ENCODE results near the gene ZDHHC17.

Gene ZDHHC17

DNA sequence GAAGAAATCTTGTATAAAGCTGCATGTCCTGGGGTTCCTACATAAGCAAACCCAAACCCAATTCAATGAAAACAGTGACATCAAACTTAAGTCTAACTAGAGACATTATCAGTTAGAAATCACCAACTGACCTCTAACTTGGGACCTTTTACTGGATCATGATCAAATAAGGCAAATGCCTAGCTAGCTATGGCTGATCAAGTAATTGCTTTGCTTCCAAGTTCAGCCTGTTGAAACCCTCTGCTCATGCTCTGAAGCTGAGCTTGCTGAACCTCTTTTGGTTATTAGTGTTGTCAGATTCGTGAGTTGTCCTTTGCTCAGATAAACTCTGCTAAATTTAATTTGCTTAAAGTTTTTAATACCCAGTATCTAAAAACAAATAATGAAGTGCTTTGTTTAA is 28.9 kb downstream of the ZDHHC17 start:
- Histone ChIP-seq H3K27me3 (no peaks in the 10 kb centered on the region), H3K36me3 (no peaks in the 10 kb centered on the region), H3K4me1 (peaks cover 0 to 32% (median 2%) of the 10 kb centered on the region in 4 donors), H3K4me3 (no peak overlapping the region), H3K9me3 (no peaks in the 10 kb centered on the region), H3K27ac (no peak overlapping the region)
- intact Hi-C loops (cut with DNase I; ENCODE audit: low total_unique reads): loop anchor here (2.0 kb wide), 1 partner anchor 172 kb away; no protein-coding TSS in a partner anchor
- TF ChIP-seq CTCF (IDR thresholded peaks at IDR 0.05): no peak
- no peak for DNase-seq

DNA sequence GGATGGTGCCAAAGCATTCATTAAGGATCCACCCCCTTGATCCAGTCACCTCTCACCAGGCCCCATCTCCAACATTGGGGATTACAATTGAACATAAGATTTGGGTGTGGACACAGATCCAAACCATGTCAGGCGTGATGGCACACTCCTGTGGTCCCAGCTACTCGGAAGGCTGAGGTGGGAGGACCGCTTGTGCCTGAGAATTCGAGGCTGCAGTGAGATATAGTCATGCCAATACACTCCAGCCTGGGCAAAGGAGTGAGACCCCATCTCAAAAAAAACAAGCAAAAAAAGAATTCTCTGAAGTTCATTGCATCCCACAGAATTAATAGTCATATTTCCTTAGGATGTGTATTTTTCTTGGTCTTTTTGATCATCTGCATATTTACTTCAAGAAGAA is 34.9 kb downstream of the ZDHHC17 start:
- peaks cover 0 to 8% (median 2%) of the 10 kb centered on the region in 4 donors for H3K4me1 ChIP-seq
- intact Hi-C loops (cut with DNase I; ENCODE audit: low total_unique reads): no loop called here
- no peak for TF ChIP-seq CTCF (IDR thresholded peaks at IDR 0.05)
- H3K27ac ChIP-seq: no peak overlapping the region
- peaks cover 0 to 13% (median 0%) of the 10 kb centered on the region in 3 donors for H3K36me3 ChIP-seq
- no peak for DNase-seq
- no peak overlapping the region for H3K4me3 ChIP-seq
- H3K27me3 ChIP-seq: no peaks in the 10 kb centered on the region
- no peaks in the 10 kb centered on the region for H3K9me3 ChIP-seq

DNA sequence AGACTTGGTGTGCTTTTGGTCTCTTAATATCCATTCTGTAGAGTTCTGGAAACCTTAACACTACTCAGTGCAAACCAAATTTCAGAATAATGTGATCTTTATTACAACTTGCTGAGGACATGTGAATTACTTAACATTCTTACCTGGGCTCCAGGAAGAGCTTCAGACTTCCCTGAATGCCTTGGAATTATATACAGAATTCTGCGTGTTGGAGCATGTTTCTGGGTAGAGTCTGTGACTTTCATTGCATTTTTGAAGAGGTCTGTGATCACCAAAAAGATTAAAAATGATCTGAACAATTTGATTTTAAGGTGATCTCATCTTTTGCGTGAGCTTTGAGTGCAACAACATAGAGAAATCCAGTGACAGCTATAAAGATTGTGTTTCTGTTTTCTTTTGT is 35.4 kb downstream of the ZDHHC17 start:
- no peak for DNase-seq
- no peaks in the 10 kb centered on the region for H3K27me3 ChIP-seq
- intact Hi-C loops (cut with DNase I; ENCODE audit: low total_unique reads): no loop called here
- no peaks in the 10 kb centered on the region for H3K9me3 ChIP-seq
- no peak overlapping the region for H3K4me3 ChIP-seq
- TF ChIP-seq CTCF (IDR thresholded peaks at IDR 0.05): no peak
- H3K4me1 ChIP-seq: peaks cover 0 to 9% (median 2%) of the 10 kb centered on the region in 4 donors
- peaks cover 0 to 13% (median 0%) of the 10 kb centered on the region in 3 donors for H3K36me3 ChIP-seq
- no peak overlapping the region for H3K27ac ChIP-seq

GRCh38 chr12:76802060-76802459 is 38.1 kb downstream of the ZDHHC17 start:
- Histone ChIP-seq H3K4me3 (no peak overlapping the region), H3K36me3 (peaks cover 16 to 30% (median 17%) of the 10 kb centered on the region in 3 donors), H3K27me3 (no peaks in the 10 kb centered on the region), H3K9me3 (no peaks in the 10 kb centered on the region), H3K4me1 (peaks cover 0 to 5% (median 0%) of the 10 kb centered on the region in 4 donors), H3K27ac (no peak overlapping the region)
- DNase-seq: no peak
- intact Hi-C loops (cut with DNase I; ENCODE audit: low total_unique reads): no loop called here
- TF ChIP-seq CTCF (IDR thresholded peaks at IDR 0.05): no peak

GRCh38 chr12:76804435-76804976 is 40.6 kb downstream of the ZDHHC17 start:
- intact Hi-C loops (cut with DNase I; ENCODE audit: low total_unique reads): no loop called here
- DNase-seq: no peak
- Histone ChIP-seq H3K4me1 (peaks cover 0 to 5% (median 0%) of the 10 kb centered on the region in 4 donors), H3K9me3 (no peaks in the 10 kb centered on the region), H3K36me3 (peaks cover 19 to 30% (median 28%) of the 10 kb centered on the region in 3 donors), H3K4me3 (no peak overlapping the region), H3K27ac (no peak overlapping the region), H3K27me3 (no peaks in the 10 kb centered on the region)
- no peak for TF ChIP-seq CTCF (IDR thresholded peaks at IDR 0.05)

All from tibial artery (tissue), 4 donors.